Superior temporal gyrus (tissue), 1 donor: ENCODE data around the gene URAD.
"Not testable (repeated sequence)": the region's sequence is repeated elsewhere in the genome, so short reads cannot be mapped to it uniquely, and the experiment has no call there.

Experiments
- DNase-seq: peaks from one replicate; pipeline ENCODE4 v3.0.0-alpha.2; 2016; ENCODE audit errors: extremely low spot score

URAD gene

DNA sequence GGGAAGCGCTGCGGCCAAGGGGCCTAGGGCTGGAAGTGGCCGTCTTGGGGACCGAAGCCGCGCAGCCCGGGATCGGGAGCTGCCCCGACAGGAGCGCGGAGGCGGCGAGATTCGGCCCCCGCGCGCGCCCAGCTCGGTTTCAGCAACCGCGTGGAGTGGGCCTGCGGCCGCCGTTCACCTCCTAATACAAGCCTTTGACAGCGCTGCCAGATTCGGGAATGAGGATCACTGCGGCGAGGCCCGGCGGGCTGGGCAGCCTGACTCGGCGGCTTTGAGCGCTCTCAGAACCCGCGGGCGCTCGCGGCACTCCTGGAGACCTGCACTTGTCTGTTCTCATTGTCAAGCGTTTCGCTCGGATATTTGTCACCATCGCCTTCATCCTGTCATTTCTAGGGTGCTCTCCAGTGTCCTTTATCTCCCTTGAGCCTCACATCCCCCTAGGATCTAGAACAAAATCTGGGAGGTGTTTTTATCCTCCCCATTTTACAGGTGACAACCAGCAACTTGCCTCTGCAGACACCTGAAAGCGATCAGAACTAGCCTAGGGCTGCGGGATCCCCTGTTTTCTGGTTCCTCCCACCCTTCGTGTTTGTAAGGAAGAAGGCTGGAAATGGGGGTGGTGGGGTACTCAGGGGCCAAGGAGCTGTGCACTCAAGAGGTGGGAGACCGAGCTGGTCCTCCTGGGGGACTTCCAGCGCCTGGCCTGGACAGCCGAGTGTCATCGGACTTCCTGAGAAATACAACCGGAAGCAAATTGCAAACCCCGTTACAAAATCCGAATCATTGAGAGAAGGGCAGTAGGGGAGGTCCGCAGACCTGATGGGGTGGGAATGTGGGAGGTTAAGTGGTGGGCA is 17.9 kb downstream of the URAD start:
- no peak for DNase-seq

DNA sequence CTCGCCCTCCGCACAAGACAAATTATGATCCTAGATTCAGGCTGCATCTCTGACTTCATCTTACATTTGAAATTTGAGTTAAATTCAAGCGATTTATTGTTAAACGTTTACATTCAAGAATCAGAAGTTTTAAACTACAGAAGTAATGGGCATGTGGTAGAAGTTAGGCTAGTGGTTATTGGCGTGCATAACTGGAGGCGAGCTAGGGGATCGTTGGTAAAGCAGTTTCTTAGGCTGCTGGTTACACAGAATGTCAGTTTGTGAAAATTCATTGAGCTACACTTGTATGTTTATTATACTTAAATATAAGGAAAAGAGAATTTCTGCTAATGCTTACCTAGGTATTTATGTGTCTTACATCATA is 18.6 kb downstream of the URAD start:
- no peak for DNase-seq

DNA sequence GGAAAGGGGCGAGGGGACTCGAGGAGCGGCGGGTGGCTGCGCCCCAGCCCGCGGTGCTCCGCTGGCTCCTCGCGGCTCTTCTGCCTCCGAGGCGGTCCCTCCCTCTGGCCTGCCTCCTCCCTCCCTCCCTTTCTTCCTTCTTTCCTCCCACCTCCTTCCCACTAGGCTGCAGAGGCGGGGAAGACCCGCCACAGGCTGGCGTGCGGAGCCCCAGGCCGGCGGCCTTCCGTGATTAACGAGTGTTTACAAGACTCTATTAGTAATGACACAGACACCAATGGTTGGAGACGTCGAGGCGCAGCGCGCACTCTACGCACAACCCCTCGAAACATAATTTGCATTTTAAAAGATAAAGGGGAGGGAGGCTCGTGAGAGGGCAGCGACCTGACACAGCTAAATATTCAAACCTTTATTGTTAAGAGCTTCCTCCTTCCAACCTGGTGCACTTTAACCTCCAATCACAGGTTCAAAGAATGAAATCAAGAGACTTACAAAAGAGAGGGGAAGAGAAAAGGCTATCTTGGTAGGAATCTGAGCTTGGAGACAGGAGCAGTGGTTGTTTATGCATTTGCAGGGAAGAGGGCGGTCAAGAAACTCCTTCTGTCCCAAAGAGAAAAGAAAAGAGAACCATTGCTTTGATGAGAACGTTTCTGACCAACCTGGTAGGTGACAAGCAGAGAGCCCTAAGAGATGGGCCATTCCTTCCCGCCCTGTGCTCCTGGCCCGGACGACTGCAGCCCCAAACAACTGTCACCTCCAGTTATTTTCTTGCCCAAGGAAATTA is 19.2 kb downstream of the URAD start, which contains the start of gene CDX2:
TSS of gene CDX2 (minus strand) at position 234 of the 784 bp plus-strand sequence. CDS start 309 bp downstream, outside the sequence.
- DNase-seq: no peak

DNA sequence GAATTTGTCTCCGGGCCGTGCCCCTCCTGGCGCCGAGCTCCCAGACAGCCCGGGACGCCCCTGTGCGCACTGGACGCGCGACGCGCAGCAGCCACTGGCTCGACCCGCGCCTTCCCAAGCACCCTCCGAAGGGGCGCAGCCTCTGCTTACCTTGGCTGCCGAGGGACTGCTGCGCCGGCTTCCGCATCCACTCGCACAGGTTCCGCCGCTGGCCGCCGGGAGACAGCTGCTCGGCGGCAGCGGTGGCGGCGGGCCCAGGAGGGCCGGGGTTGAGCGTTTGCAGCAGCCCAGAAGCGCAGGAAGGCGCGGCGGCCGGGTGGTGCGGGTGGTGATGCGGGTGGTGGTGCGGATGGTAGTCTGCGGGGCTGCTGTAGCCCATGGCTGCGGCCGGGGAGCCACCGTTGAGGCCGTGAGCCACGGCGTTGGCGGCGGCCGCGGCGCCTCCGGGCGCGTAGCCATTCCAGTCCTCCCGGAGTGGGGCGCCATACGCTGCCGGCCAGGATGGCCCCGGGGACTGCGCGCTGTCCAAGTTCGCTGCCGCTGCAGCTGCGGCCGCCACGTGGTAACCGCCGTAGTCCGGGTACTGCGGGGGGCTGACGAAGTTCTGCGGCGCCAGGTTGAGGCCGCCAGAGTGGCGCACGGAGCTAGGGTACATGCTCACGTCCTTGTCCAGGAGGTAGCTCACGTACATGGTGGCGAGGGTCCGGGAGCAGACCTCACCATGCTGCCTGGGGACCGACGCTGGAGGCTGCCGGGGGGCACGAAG is 20.0 kb downstream of the URAD start:
- no peak for DNase-seq

DNA sequence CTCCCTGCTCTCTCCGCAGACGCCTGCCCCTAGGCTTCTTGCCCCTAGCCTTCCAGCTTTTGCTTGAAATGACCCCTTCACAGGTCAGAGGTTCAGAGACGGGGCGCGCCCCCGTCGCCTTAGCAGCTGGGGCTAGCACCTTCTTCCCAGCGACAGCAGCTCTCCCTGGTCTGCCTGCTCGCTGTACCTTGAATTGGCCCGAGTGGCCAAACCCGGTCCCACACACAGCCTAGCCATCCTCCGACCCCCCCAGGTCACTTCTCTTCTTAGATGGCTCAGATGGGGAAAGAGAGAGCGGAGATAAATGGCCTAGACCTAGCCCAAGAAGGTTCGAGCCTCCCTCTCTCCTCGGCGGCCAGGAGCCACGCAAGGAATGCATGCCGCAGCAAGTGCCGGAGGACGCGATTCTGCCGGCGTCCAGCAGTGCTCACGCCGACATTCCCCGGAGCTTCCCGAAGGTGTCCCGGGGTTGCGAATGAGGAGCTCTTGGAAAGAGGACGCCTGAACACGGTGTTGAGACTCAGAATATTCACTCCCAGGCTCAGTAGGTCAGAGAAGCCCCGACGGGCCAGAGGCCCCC is 20.7 kb downstream of the URAD start:
- no peak for DNase-seq

DNA sequence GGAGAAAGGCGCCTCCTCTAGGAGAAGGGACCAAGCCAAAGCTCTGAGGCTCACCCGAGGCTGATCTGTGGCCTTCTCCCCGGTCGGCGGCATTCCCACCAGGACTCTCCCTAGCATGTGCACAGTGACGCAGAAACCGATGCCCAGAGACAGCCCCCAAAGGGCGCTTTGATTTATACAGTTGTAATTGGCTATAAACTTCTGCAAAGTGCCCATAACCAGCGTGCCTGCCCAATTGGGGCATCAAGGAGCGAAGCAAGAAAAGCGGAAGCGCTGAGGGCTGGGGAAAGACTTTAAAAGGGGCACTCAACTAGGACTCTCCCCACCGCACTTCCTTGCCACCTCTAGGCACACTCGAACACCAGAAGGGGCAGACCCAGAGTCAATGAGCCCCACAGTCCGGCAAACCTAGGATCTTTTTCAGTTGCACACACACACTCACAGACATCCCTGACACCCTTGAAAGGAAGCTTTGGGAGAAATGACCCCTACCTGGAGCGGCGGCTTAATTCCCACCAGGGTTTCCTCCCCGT is 21.2 kb downstream of the URAD start:
- no peak for DNase-seq

DNA sequence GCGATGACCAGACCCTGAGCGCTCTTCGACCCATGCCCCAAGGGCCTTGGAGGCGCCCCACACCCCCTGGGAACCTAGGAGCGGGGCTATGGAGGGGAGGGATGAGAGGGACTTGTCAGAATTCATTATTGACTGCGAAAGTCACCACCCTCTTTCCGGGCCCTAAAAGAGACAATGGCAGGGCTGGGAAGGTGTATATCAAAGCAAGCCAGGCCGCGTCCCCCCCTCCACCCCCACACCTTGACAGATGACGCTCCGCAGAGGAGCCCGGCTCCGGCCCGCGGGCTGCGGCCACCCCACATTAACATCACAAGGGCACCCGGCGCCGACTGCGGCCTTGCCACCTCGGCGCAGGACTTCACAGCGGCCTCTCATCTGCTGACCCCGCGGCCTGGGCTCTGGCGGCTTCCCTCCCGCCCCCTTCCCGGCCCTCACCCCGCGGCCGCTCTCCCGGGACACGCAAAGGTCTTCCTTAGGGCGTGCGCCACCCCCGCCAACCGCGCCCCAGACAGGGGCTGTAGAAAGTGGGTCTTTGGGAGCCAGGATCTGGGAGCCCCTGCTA is 21.8 kb downstream of the URAD start:
- no peak for DNase-seq

DNA sequence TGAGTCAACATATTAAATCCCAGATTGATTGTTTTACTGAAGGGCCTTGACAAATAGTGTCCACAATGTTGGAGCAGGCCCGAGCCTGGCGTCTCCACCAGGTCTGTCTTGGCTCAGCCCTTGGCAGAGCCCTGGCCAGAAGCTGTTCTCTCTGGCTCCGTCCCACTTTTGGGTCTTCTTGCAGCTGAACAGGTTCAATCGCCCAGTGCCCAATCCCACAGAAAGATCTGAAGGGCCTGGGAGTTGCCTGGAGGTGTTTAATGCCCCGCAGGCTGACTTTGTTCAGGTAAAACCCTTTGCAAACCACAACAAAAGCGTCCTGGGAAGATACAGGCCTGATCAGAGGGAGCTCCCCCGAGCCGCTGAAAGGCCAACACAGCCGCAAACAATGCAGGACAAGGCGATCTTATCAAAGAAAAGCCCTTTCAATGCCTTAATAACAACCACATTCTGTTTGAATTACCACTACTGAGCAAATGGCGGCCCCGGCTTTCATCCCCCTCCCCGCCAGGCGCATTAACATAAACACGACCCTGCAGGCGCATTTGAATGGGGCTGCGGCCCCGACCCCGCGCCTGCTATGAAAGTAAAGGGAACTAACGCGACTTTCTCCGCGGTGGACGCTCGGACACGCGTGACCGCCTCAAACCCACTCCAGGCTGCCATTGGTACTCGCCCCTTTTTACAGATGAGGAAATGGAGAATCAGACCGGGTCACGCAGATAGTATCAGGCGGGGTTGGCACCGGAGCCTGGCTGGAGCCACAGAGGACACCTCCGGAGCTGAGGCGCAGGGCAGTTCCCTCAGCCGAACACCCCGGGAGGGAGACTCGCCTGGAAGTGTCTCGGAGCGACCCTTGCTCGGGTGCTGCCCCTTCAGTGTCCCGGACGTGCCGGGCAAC is 22.5 kb downstream of the URAD start:
- DNase-seq: no peak

DNA sequence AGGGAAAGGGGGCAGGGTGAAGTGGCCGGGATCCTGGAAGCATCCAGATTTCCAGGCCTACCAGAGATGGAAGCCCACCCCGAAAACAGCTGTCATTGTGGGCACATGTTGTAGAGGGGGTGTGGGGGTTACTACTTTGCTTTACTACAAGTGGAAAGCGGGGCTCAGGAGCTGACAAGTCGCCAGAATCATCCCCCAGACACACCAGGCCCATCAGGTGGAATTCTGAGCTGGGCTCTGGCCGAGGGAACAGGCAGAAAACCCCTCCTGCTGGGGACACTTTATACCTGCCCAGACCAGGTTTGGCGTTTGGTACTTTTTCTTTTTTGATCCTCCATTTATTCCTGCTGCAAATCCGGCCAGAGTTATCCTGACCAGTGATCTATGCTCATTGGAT is 23.2 kb downstream of the URAD start:
- no peak for DNase-seq

DNA sequence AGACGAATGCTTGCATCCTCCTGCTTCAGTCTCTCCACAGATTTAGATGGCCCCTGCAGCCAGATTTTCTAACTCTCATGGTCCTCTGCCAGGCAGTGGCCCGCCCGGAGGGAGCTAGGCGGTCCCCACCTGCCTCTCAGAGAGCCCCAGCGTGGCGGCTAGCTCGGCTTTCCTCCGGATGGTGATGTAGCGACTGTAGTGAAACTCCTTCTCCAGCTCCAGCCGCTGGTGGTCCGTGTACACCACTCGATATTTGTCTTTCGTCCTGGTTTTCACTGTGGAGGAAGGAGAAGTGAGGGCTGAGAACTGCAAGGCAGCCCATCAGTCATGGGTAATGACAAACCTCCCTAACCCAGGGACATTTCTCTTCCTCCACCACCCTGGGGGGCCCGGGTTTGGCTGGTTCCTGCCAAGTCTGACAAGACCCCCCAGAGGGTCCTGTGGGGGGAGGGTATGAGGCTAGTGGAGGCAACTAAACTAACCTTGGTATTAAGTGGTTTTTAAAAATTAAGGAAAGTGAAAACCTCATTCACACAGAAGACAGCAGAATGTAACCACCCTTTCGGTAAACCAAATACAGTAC is 23.7 kb downstream of the URAD start:
- DNase-seq: no peak

DNA sequence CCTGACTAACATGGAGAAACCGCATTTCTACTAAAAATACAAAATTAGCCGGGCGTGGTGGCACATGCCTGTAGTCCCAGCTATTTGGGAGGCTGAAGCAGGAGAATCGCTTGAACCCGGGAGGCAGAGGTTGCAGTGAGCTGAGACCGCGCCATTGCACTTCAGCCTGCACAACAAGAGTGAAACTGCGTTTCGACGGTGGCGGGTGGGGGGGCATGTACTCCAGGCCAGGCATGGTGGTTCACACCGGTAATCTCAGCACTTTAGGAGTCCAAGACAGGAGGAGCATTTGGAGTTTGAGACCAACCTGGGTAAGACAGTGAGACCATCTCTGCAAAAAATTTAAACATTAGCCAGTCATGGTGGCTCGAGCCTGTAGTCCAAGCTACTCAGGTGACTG is 24.3 kb downstream of the URAD start:
- DNase-seq: not testable (repeated sequence)

DNA sequence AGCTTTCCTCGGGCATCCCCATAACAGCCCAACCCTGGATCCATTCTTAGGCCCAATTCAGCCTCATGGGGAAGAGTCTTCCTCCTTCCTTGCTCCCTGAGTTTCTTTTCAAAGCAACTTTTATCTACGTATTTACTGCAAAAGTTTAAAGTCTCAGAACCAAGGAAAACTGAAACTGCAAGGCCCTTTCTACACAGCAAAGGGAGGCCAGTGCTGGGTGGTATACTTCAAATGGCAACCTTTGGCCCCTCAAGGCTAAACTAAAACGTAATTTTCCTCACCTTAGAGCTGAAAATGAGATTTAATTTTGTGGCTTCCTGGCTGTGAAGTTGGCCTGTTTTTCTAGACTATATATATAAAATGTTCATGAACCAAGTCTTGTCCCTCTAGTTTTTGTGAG is 25.0 kb downstream of the URAD start:
- DNase-seq: no peak

DNA sequence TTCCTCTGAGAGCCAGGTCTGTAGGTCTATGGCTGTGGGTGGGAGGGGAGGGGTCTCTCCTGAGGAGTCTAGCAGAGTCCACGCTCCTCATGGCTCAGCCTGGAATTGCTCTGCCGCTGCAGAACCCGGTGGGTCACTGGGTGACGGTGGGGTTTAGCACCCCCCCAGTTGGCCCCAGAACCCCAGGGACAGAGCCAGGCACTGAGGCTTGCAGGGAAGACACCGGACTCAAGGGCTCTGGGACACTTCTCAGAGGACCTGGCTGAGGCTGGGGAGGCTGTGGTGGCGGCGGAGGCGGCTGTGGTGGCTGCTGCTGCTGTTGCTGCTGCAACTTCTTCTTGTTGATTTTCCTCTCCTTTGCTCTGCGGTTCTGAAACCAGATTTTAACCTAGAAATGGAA is 25.5 kb downstream of the URAD start:
- no peak for DNase-seq

DNA sequence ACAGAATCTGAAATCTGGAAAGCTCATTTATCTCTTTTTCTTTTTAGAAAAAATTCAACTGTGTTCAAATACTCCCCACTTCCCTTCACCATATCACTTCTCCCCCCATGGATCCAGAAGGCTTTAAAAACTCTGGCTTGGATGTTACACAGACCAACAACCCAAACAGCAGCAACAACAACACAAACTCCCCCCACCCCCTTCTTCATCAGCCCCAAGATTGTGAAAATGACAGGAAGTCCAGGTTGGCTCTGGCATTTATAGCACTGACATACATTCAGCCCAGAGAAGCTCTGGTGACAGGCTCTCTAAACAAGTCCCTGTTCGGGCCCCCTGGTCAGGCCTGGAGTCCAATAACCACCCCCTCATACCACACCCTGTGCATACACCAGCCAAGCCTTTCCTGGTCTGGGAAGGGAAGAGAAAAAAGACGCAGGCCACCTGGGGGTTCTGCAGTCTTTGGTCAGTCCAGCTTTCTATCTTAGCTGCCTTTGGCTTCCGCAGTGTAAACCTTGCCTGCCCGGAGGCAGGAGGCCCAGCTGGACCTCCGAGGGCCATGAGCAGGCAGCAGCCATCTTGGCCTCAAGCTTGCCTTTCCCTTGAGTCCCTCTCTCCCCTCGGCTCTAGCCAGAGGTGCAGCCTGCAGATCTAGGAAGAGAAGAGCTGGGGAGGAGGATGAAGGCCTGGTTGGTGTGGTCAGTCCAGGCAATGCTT is 26.2 kb downstream of the URAD start:
- DNase-seq: no peak

DNA sequence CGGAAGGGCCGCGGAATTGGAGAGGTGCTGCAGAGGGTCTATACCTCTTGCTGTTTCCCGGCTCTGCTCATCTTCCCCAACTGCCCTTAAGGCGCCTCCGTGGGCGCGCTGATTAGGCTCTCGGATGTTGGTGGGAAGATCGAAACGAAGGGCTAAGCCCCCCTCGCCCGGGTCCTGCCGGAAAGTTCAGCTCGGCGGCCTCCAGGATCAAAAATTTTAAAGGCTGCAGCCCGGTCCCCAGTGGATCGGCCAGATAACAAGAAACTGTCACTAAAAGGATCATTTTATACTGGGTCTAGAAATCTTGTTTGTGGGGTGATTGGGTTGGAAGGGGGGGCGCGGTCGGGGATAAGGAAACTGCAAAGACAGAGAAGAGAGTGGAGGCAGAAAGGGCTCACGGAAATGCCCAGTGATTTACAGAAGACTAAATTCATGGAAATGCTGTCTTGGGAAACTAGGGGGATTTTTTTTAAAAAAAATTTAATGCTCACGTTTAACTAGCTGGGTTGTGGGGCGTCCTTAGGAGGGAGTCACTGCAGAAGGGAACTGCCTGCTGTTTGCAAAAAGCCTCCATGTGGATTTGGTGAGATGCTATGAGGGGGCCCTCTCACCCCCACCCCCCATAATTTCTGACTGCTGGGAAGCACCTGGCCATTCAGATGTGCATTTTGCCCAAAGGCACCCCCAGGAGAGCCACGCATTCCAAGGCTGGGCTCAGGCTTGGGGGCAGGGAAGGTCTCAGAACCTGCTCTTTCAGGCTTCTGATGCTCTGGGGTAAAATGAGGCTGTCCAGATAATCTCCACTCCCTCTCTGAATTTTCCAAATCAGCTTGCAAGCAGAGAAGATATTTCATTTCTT is 27.0 kb downstream of the URAD start:
- no peak for DNase-seq

DNA sequence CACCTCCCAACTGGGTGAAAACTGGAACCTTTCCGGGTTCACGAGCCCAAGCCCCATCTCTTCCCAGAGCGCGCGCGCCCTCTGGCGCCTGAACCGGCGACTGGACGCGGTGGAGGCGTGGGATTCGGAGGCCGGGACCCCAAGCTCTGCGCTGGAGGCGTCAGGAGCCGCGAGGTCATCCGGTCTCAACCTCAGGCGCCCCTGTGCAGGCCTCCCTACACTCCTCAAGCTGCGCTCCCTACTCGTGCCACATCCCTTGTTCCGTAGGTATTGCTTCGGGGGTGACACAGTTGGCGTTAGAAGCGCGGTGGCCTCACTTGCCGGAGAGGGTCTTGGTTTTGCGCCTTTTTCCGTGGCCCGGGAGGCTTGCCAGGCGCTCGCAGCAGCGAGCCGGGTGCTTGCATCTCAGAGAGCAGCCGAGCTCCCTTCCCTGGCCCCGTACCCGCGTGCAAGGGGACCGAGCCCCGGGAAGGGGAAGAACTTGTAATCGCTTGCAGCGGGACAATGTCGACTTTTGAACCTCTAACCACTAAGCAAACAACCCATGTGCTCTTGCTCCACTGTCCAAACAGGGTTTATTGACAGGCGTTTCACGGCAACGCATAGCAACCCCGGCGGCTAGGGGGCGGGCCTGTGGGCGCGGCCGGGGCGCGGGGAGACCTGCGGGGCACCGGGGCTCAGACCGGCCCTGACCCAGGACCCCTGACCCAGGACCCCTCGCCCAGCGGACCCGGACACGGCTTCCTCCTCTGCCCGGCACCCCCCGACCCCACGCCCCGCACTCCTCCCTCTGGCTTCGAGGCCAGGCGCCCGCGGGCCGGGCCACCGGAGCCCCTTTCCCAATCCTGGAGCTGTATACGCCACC is 27.9 kb downstream of the URAD start:
- DNase-seq: no peak

DNA sequence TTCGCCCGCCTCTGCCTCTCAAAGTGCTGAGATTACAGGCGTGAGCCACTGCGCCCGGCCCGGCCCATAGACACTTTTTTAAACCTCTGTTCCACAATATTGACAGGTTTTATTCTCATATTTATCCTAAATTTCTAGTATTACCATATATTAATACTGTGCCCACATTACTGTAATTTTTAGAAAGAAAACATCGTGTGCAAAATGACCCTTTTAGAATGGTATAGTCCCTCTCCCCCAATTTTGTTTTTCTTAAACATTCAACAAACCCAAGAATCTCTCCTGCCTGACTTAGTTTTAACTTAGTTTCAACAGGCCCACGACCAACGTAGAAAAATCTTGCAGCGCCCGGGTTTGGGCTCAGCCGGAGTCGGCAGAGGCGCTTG is 28.5 kb downstream of the URAD start:
- no peak for DNase-seq
